Right atrium auricular region (tissue), 2 donors: ENCODE results near the gene SPINK8. TPM values are rescaled to one million over a fixed set of nuclear protein-coding genes. Genes with fewer than 3 reads are reported as not detected.

Experiments used
- DNase-seq: peaks from one replicate; pipeline ENCODE4 v3.0.0-alpha.2; 2019; ENCODE audit warnings: low spot score
- H3K27ac ChIP-seq, 2 donors: fragments of 200-600 bp; sonication (generic); 1 replicate in 1 of 2; 2 replicates in 1 of 2; pipeline ENCODE4 v1.5.1; 2016 to 2019
- H3K27me3 ChIP-seq, 2 donors: fragments of 200-600 bp; sonication (generic); one replicate each; pipeline versions ENCODE4 v1.5.1 to v1.6.0; 2017 to 2019
- H3K36me3 ChIP-seq: fragments of 200-600 bp; sonication (generic); one replicate; pipeline ENCODE4 v1.5.1; 2016
- H3K4me1 ChIP-seq, 2 donors: fragments of 200-600 bp; sonication (generic); one replicate each; pipeline versions ENCODE4 v1.5.1 to v1.6.0; 2017 to 2019
- H3K4me3 ChIP-seq, 2 donors: fragments of 200-600 bp; sonication (generic); 1 replicate in 1 of 2; 2 replicates in 1 of 2; pipeline ENCODE4 v1.5.1; 2017 to 2019; ENCODE audit warnings: mild to moderate bottlenecking in 1 of 2, moderate library complexity in 1 of 2
- H3K9me3 ChIP-seq, 2 donors: fragments of 200-600 bp; sonication (generic); one replicate each; pipeline ENCODE4 v1.5.1; 2019
- CTCF ChIP-seq, 2 donors: fragments of 200-600 bp; sonication (generic); IDR thresholded peaks; one replicate each; pipeline ENCODE4 v1.5.1; 2019; ENCODE audit warnings: antibody characterized with exemption in 2 of 2
- total RNA-seq, 2 donors: library from RNA; depleted of rRNA; stranded (reverse); fragments of >200 nt; gene quantifications; one replicate each; pipeline ENCODE4 v1.1.0, GENCODE V29; 2016

The SPINK8 gene
- total RNA-seq, 2 donors from 2014 or later = not detected

GRCh38 chr3:48352546-48352945 lies 19.1 kb upstream of the SPINK8 start:
- TF ChIP-seq CTCF (IDR thresholded peaks at IDR 0.05) = no peak
- Histone ChIP-seq H3K4me1 (no peaks in the 10 kb centered on the region), H3K9me3 (no peaks in the 10 kb centered on the region)

GRCh38 chr3:48347500-48347899 lies 14.0 kb upstream of the SPINK8 start:
- H3K36me3 ChIP-seq = no peaks in the 10 kb centered on the region
- H3K27me3 ChIP-seq = no peaks in the 10 kb centered on the region
- no peaks in the 10 kb centered on the region for H3K9me3 ChIP-seq
- DNase-seq = no peak
- H3K4me1 ChIP-seq = no peaks in the 10 kb centered on the region
- no peak for TF ChIP-seq CTCF (IDR thresholded peaks at IDR 0.05)
- no peak overlapping the region for H3K27ac ChIP-seq
- no peak overlapping the region for H3K4me3 ChIP-seq

More at GRCh38 chr3:48352546-48352945, 19.1 kb upstream of the SPINK8 start:
- H3K36me3 ChIP-seq = no peaks in the 10 kb centered on the region
- no peaks in the 10 kb centered on the region for H3K27me3 ChIP-seq
- no peak for DNase-seq
- no peak overlapping the region for H3K4me3 ChIP-seq
- H3K27ac ChIP-seq = no peak overlapping the region

- Histone ChIP-seq H3K4me1 (no peaks in the 10 kb centered on the region), H3K36me3 (no peaks in the 10 kb centered on the region)
- DNase-seq = no peak
Measured at GRCh38 chr3:48345946-48346572, 12.6 kb upstream of the SPINK8 start.

GRCh38 chr3:48344867-48345507 lies 11.5 kb upstream of the SPINK8 start:
- no peak for TF ChIP-seq CTCF (IDR thresholded peaks at IDR 0.05)

More at GRCh38 chr3:48345946-48346572, 12.6 kb upstream of the SPINK8 start:
- no peaks in the 10 kb centered on the region for H3K27me3 ChIP-seq
- TF ChIP-seq CTCF (IDR thresholded peaks at IDR 0.05) = no peak
- H3K4me3 ChIP-seq = no peak overlapping the region
- no peak overlapping the region for H3K27ac ChIP-seq
- no peaks in the 10 kb centered on the region for H3K9me3 ChIP-seq

GRCh38 chr3:48343432-48343831 lies 10.0 kb upstream of the SPINK8 start:
- Histone ChIP-seq H3K27ac (no peak overlapping the region), H3K4me1 (no peaks in the 10 kb centered on the region), H3K4me3 (no peak overlapping the region), H3K36me3 (no peaks in the 10 kb centered on the region), H3K9me3 (no peaks in the 10 kb centered on the region), H3K27me3 (no peaks in the 10 kb centered on the region)
- no peak for TF ChIP-seq CTCF (IDR thresholded peaks at IDR 0.05)
- DNase-seq = no peak

More at GRCh38 chr3:48344867-48345507, 11.5 kb upstream of the SPINK8 start:
- DNase-seq = no peak
- Histone ChIP-seq H3K27me3 (no peaks in the 10 kb centered on the region), H3K4me3 (no peak overlapping the region), H3K36me3 (no peaks in the 10 kb centered on the region), H3K9me3 (no peaks in the 10 kb centered on the region), H3K27ac (no peak overlapping the region), H3K4me1 (no peaks in the 10 kb centered on the region)
